Osteoblast (primary cell): Measurements from ENCODE around the gene DGKA. TPM values are rescaled to one million over a fixed set of nuclear protein-coding genes. Genes with fewer than 3 reads are reported as not detected.
A peak's percentile ranks its signal among the peaks of the same experiment; 100 is the strongest.

Experiments used
- DNase-seq: peaks from one replicate; pipeline ENCODE4 v3.0.0; 2011; ENCODE audit warnings: low spot score, mixed read lengths; ENCODE audit not compliant: insufficient read length; ENCODE audit errors: missing footprints
- H2AFZ ChIP-seq: 2 replicates; pipeline ENCODE4 v1.6.0; 2011; ENCODE audit warnings: mild to moderate bottlenecking, low read length
- H3K27ac ChIP-seq: 2 replicates; pipeline ENCODE4 v1.5.1; 2011; ENCODE audit warnings: mild to moderate bottlenecking, low read depth, low read length, moderate library complexity
- H3K27me3 ChIP-seq: 2 replicates; pipeline ENCODE4 v1.6.0; 2012; ENCODE audit warnings: mild to moderate bottlenecking, control low read depth, inconsistent platforms, low read length, moderate library complexity; ENCODE audit not compliant: insufficient read depth
- H3K36me3 ChIP-seq: 2 replicates; pipeline ENCODE4 v1.5.1; 2011; ENCODE audit warnings: mild to moderate bottlenecking, low read length, control low read depth, moderate library complexity; ENCODE audit not compliant: insufficient read depth
- H3K4me1 ChIP-seq: 2 replicates; pipeline ENCODE4 v1.5.1; 2011; ENCODE audit warnings: mild to moderate bottlenecking, low read length, control low read depth, moderate library complexity; ENCODE audit not compliant: insufficient read depth
- H3K4me2 ChIP-seq: 2 replicates; pipeline ENCODE4 v1.6.0; 2011; ENCODE audit warnings: mild to moderate bottlenecking, low read length; ENCODE audit not compliant: insufficient read depth
- H3K4me3 ChIP-seq: fragments of 200-600 bp; sonication (generic); 3 replicates; pipeline ENCODE4 v1.5.1; 2012; ENCODE audit warnings: mild to moderate bottlenecking, low read length, inconsistent platforms; ENCODE audit not compliant: insufficient read depth
- H3K79me2 ChIP-seq: 2 replicates; pipeline ENCODE4 v1.6.0; 2012; ENCODE audit warnings: mild to moderate bottlenecking, low read length, control low read depth, inconsistent platforms; ENCODE audit not compliant: insufficient read depth
- H3K9me3 ChIP-seq: 2 replicates; pipeline ENCODE4 v1.5.1; 2011; ENCODE audit warnings: low read depth, low read length, control low read depth
- H4K20me1 ChIP-seq: 2 replicates; pipeline ENCODE4 v1.6.0; 2012; ENCODE audit warnings: mild to moderate bottlenecking, low read length, control low read depth; ENCODE audit not compliant: insufficient read depth
- CTCF ChIP-seq: IDR thresholded peaks from 2 replicates; pipeline ENCODE4 v1.5.1; 2011; ENCODE audit warnings: mild to moderate bottlenecking, low read depth, low read length, moderate library complexity; ENCODE audit errors: extremely low read depth
- total RNA-seq: library from RNA; depleted of rRNA; stranded (reverse); fragments of >200 nt; gene quantifications from 2 replicates; pipeline ENCODE4 v1.2.3, GENCODE V29; 2012

The DGKA gene
- total RNA-seq, 1 donor: 32.6 TPM

DNA sequence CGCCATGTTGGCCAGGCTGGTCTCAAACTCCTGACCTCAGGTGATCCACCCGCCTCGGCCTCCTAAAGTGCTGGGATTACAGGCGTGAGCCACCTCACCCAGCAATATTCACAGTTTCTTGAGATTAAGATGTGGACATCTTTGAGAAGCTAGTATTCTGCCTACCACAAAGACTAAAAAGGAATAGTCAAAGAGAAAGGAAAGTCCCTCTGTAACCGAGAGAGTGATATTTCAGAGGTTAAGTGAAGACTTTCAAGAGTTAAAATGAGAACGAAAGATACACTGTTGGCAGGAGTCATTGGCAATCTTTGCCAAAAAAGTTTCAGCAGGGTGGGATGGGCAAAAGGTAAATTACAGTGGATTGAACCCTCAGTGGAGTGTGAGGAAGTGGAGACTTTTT, 15.6 kb downstream of the DGKA start:
- Histone ChIP-seq H3K79me2 (no peaks in the 10 kb centered on the region), H2AFZ (no peak overlapping the region), H3K27ac (no peak overlapping the region), H4K20me1 (no peaks in the 10 kb centered on the region), H3K4me3 (no peak overlapping the region), H3K4me2 (no peak overlapping the region), H3K27me3 (no peaks in the 10 kb centered on the region), H3K36me3 (peaks cover 30% of the 10 kb centered on the region), H3K9me3 (no peaks in the 10 kb centered on the region), H3K4me1 (no peaks in the 10 kb centered on the region)
- TF ChIP-seq CTCF: no peak
- no peak for DNase-seq

DNA sequence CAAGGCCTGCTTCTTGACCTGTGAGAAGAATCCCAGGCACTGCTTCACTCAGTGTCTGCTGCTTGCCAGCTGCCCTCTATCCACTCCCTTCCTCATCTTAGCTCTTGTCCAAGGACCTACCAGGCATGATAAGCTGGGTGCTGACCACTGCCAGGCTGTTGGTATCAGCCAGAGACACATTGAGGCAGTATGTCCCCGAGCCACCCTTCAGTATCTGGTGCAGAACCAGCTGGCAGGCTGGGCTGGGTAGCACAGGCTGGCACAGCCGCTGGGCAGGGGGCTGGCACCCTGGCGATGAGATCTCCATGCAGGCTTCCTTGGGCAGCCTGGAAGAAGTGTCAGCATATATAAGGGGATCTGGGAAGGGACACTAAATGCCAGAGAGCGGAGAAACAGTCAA, 24.4 kb downstream of the DGKA start:
- DNase-seq: no peak
- Histone ChIP-seq H4K20me1 (no peaks in the 10 kb centered on the region), H2AFZ (no peak overlapping the region), H3K4me2 (no peak overlapping the region), H3K27ac (no peak overlapping the region), H3K4me1 (peaks cover 7% of the 10 kb centered on the region), H3K27me3 (peaks cover 4% of the 10 kb centered on the region), H3K36me3 (peaks cover 13% of the 10 kb centered on the region), H3K9me3 (no peaks in the 10 kb centered on the region), H3K79me2 (no peaks in the 10 kb centered on the region), H3K4me3 (no peak overlapping the region)
- TF ChIP-seq CTCF: no peak

DNA sequence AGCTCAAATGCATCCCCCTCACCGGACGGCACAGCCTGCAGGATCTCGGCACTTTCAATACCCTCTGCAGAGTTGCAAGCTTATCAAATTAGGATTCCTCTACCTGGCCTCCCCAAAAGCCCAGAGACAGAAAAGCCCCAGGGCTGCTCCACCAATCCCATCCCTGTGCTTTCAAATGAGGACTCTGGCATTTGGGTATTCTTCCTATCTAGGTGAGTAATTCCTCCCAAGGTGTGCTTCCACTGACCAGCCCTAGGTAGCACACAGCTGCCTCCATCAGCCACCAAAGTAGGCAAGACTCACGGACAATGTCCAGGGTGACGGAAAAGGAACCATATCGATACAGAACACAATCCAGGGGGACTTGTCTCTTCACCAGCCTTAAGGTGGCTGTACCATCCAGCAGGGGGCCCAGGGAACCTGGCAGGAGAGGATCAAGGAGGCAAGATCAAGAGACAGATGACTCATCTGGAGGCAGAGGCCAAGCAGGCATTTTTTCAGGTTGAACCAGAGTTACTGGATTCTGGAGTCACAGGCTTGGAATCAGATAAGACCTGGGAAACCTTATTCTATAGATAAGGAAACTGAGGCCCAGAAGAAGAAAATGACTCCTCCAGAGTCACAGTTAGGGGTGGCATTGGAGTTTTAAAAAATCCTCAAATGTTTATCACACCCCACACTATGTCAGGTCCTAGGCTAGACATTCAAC, 25.0 kb downstream of the DGKA start:
- H3K4me1 ChIP-seq: peaks cover 7% of the 10 kb centered on the region
- H3K79me2 ChIP-seq: no peaks in the 10 kb centered on the region
- peaks cover 4% of the 10 kb centered on the region for H3K27me3 ChIP-seq
- H3K4me2 ChIP-seq: no peak overlapping the region
- peak; percentile 60 for TF ChIP-seq CTCF
- H3K36me3 ChIP-seq: peaks cover 13% of the 10 kb centered on the region
- no peak overlapping the region for H3K27ac ChIP-seq
- no peak for DNase-seq
- H3K4me3 ChIP-seq: no peak overlapping the region
- H4K20me1 ChIP-seq: no peaks in the 10 kb centered on the region
- H2AFZ ChIP-seq: no peak overlapping the region
- H3K9me3 ChIP-seq: no peaks in the 10 kb centered on the region

- no peak overlapping the region for H3K4me2 ChIP-seq
- H3K9me3 ChIP-seq: no peaks in the 10 kb centered on the region
- peaks cover 7% of the 10 kb centered on the region for H3K4me1 ChIP-seq
- peaks cover 13% of the 10 kb centered on the region for H3K36me3 ChIP-seq
- TF ChIP-seq CTCF: no peak
- H3K4me3 ChIP-seq: no peak overlapping the region
- no peak overlapping the region for H3K27ac ChIP-seq
- H3K79me2 ChIP-seq: no peaks in the 10 kb centered on the region
- no peaks in the 10 kb centered on the region for H4K20me1 ChIP-seq
- no peak for DNase-seq
- H2AFZ ChIP-seq: no peak overlapping the region
- H3K27me3 ChIP-seq: peaks cover 4% of the 10 kb centered on the region
Observed at GRCh38 chr12:55957106-55957859, 26.3 kb downstream of the DGKA start.
